NT2/D1 (cell line): ENCODE measurements around the gene CAMK2A.

ENCODE experiments used
- SUZ12 ChIP-seq: IDR thresholded peaks from 2 replicates; pipeline ENCODE4 v1.6.1; 2011; ENCODE audit not compliant: insufficient read length, insufficient read depth; ENCODE audit errors: extremely low read depth
- YY1 ChIP-seq: IDR thresholded peaks from 2 replicates; pipeline ENCODE4 v1.6.1; 2011; ENCODE audit not compliant: insufficient read length, insufficient read depth

GRCh38 chr5:150300496-150301169 lies 11.1 kb upstream of the CAMK2A start:
- TF ChIP-seq SUZ12 (no peak), YY1 (no peak)
